H4 (cell line): ENCODE results near the gene TRIM72. TPM values are rescaled to one million over a fixed set of nuclear protein-coding genes. Genes with fewer than 3 reads are reported as not detected.
"Not testable (repeated sequence)": the region's sequence is repeated elsewhere in the genome, so short reads cannot be mapped to it uniquely, and the experiment has no call there.

Experiments
- DNase-seq: peaks from one replicate; pipeline ENCODE4 v3.0.0-alpha.2; 2015; ENCODE audit warnings: low spot score
- total RNA-seq: library from RNA; depleted of rRNA; stranded (reverse); fragments of >200 nt; shearing (Covaris generic); gene quantifications from 2 replicates; pipeline ENCODE4 v1.2.3, GENCODE V29; 2014; rRNA removed

The TRIM72 gene, protein sequence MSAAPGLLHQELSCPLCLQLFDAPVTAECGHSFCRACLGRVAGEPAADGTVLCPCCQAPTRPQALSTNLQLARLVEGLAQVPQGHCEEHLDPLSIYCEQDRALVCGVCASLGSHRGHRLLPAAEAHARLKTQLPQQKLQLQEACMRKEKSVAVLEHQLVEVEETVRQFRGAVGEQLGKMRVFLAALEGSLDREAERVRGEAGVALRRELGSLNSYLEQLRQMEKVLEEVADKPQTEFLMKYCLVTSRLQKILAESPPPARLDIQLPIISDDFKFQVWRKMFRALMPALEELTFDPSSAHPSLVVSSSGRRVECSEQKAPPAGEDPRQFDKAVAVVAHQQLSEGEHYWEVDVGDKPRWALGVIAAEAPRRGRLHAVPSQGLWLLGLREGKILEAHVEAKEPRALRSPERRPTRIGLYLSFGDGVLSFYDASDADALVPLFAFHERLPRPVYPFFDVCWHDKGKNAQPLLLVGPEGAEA
- total RNA-seq = not detected in 2 replicates

DNA sequence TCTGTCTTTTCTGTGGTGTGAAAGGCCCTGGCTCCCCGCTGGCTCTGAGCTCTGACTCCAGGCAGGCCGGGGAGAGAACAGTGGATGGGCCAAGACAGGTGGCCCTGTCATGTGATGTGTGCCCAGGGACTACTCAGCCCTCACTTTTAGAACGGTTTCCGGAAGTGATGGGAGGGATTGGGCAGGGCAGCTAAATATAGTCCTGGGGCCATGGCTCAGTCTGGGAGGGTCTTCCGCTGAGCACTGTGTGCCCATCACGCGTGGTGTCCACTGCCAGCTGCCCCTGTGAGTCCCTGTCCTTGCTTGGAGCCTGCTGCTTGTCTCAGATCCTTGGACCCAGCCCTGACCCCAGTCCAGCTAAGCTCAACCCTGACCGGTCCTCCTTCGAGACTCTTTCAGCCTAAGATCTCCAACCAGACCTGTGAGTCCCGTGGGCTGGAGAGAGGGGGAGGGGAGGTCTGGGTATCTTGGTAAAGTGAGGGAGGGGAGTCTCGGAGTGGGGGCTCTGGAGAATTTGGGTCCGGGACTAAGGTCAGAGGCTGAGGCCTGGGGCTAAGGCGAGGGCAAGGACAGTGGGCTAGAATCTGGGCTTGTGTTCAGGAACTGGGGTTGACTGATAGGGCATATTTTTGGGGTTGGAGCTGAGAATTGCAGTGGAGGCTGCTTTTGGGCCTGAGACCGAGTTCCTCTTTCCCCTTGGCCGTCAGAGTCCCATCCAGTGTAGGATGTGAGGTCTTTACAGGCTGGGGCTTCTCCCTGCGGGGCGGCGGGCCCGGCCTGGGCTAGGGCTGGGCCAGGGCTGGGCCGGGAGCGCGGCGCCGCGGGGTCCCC, at the start of gene TRIM72:
TRIM72 (plus strand) TSS at position 243 of the 831 bp plus-strand sequence. CDS start 620 bp downstream, outside the sequence.
- no peak for DNase-seq

DNA sequence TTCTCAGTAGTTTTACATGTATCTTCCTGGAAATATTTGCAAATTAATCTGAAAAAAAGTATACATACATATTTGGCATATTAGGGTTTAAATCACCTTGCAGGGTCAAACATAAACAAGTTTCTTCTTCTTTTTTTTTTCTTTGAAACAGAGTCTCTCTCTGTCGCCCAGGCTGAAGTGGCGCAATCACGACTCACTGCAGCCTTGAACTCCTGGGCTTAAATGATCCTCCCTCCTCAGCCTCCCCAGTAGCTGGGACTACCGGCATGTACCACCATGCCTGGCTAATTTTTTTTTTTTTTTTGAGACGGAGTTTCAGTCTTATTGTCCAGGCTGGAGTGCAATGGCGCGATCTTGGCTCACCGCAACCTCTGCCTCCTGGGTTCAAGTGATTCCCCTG, 46.6 kb upstream of the TRIM72 start:
- no peak for DNase-seq

DNA sequence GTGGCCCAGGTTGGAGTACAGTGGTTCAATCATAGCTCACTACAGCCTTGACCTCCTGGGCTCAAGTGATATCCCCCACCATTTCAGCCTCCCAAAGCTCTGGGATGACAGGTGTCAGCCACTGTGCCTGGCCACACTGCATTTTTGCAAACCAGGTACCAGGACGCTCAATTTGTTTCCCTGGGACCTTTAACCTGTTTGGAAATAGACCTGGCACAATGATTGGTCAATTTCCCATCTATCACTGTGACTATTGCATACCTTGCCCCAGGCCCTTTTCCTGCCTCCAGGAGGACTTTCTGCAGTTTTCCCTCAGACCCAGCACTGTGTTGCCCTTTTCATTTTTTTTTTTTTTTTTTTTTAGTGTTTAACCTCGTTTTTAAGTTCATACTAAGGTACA, 45.1 kb upstream of the TRIM72 start:
- no peak for DNase-seq

DNA sequence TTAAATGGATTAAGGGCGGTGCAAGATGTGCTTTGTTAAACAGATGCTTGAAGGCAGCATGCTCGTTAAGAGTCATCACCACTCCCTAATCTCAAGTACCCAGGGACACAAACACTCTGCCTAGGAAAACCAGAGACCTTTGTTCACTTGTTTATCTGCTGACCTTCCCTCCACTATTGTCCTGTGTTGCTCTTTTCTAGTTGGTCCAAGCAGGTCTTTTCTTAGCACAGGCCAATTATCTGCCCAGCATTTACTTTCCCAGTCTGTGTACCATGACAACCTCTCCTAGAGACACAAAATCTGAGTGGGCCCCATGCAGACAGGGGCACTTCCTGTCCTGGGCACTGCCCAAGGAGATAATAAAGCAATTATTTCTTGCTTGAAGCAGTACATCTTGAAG, 43.9 kb upstream of the TRIM72 start:
- not testable (repeated sequence) for DNase-seq

DNA sequence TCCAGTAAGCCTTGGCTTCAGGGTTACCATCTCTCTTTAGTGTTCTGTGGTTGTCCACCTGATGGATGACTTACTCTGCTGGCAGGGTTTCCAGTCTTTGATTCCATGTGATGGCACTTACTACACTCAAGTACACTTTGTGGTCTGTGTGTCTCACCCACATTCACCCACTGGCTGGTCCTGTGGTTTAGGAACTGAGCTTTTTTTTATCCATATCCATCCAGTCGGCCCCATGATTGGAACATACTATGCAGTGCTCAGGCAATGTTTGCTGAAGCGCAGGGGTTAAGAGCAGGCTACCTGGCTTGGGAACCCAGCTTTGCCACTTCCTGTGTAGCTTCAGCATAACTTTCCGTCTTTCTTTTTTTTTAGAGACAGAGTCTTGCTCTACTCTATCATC, 36.8 kb upstream of the TRIM72 start:
- peak; percentile 97 for DNase-seq

DNA sequence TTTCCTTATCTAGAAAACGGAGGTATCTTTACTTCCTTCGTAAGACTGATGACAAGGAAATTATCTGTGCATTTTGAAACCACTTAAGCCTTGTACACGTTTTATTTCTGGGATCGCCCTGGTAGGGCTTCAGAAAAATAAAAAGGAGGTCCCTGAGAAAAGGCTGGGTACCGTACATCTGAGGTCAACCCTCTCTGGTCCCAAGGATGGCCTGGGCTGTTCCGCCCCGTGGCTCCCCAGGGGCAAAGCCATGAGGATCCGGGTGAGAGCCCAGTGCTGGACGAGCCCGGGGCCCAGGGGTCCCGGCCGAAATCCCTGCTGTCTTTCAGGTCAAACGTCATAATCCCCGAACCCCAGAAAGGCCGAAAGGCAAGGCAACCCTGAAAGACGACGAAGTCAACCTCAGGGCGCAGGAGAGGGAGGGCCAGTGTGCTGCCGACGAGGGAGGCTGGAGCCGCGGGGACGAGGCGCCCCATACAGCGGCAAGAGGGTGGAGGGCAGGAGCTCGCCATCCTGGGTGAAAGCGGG, 34.6 kb upstream of the TRIM72 start:
- DNase-seq = no peak

DNA sequence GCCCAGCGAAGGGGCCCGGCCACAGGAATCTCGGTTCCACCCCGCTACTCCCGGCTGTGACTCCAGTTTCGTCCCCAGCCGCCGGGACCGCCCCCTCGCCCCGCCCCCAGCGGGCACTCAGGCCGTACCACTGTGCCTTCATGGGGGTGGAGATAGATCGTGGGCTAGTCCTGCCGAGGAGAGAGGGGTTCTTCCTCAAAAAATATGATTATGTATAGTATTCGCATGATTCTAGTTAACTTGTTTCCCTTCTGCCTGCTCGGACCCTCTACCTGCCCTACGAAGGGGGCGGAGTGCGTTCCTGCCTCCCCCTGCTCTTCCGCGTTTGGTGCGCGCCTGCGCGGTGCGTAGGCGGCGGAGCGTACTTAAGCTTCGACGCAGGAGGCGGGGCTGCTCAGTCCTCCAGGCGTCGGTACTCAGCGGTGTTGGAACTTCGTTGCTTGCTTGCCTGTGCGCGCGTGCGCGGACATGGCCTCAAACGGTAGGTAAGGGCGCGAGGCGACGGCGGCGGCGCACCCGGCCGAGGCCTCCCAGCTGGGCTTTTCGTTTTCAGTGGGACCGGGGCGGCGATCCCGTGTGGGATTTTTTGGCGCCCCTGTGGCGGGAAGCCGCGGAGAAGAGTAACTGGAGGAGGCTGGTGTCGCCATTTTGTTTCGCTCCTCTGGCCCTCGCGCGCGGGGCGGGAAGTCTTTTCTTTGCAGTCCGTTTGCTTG, 34.0 kb upstream of the TRIM72 start, which contains the start of gene FUS:
FUS (plus strand) TSS at position 393 of the 713 bp plus-strand sequence; CDS start at position 469, 76 bp downstream.
- DNase-seq = peak; percentile 87

DNA sequence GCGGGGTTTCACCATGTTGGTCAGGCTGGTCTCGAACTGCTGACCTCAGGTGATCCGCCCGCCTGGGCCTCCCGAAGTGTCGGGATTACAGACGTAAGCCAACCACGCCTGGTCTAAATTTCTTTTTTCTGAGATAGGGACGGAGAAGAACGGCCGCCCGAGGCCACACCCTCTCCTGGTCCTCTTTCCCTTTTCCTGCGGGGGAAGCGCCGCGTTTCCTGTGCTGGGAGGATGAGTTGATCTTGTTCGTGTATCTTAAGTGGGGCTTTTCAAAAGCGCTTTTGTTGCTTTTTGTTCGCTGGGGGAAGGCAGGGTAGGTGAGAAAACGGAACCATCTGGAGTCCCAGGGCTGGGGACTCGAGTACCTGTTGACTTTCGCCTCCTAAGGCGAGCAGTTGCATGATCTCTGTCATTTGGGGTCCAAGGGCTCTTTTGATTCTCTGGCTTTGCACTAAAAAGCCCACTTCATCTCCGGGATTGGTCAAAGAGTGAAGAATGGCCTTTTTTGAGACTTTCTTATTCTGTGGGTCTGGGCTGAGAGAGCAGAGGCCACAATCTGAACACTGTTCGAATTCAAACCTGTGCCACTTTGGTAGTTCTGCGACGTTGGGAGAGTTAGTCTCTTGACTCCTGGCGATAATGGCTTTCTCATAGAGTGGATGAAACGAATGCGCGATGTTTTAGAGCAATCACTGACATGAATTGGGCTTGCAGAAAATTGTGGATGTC, 32.7 kb upstream of the TRIM72 start:
- no peak for DNase-seq

DNA sequence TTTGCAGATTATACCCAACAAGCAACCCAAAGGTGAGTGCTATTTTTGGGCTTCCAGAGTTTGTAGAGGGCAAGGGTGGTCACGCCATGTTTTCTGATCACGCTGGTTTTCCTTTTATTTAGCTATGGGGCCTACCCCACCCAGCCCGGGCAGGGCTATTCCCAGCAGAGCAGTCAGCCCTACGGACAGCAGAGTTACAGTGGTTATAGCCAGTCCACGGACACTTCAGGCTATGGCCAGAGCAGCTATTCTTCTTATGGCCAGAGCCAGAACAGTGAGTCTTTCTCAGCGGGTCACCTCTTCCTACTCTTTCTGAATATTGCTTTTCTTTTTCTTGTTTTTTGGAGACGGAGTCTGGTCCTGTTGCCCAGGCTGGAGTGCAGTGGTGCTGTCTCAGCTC, 31.5 kb upstream of the TRIM72 start:
- DNase-seq = no peak

DNA sequence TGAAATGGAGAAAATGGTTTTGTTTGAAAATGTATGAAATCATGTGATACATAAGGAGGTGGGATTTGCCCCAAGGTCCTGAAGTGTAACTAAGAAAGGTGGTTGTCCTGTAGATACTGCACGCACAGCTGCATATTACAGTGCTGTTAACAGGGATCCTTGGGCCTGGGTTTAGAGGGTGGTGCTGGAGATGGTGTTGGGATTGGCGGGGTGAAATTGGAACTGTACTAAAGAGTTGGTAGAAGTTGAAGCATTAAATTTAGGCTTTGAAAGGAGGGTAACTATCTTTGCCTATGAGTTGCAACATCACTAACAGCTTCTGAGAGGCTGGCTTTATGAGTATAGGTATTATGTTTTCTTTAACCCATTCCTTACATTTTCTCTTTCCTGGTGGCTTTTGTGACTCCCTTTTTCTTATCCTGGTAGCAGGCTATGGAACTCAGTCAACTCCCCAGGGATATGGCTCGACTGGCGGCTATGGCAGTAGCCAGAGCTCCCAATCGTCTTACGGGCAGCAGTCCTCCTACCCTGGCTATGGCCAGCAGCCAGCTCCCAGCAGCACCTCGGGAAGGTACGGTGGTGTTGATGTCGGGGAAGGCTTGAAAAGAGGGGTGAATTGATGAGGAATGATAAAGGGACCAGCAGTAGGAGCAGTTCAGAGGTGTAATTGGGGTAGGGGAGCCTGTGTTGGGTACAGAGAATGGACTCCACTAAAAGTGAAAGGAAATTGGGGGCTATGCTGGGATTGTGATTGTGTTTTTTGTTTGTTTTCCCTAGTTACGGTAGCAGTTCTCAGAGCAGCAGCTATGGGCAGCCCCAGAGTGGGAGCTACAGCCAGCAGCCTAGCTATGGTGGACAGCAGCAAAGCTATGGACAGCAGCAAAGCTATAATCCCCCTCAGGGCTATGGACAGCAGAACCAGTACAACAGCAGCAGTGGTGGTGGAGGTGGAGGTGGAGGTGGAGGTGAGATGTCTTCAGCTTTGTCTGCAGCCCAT, 30.2 kb upstream of the TRIM72 start:
- DNase-seq = no peak

DNA sequence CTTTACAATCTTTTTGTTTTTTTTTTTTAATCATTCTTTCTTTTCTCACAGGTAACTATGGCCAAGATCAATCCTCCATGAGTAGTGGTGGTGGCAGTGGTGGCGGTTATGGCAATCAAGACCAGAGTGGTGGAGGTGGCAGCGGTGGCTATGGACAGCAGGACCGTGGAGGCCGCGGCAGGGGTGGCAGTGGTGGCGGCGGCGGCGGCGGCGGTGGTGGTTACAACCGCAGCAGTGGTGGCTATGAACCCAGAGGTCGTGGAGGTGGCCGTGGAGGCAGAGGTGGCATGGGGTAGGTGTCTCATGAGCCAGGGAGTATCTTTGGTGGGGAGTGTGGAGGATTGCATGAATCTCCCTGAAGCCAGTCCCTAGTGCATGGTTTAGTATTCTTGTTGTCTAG, 29.0 kb upstream of the TRIM72 start:
- DNase-seq = no peak

DNA sequence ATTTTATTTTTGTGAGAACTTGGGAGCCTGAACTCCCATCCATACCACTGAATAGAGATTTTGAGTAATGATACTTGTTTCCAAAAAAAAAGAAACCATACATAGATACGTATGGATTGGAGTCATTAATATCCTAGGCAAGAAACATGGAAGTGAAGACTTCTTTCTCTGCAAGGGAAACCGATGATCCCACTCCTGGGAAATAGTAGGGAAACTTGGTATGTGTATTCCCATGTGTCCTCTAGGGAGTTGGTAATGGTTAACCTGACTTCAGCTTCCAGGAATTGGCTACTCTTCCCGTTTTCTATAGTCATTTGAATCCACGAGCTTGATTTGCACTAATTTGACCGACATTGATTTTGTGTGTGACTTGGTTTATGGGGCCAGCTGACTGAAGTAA, 28.6 kb upstream of the TRIM72 start:
- no peak for DNase-seq

DNA sequence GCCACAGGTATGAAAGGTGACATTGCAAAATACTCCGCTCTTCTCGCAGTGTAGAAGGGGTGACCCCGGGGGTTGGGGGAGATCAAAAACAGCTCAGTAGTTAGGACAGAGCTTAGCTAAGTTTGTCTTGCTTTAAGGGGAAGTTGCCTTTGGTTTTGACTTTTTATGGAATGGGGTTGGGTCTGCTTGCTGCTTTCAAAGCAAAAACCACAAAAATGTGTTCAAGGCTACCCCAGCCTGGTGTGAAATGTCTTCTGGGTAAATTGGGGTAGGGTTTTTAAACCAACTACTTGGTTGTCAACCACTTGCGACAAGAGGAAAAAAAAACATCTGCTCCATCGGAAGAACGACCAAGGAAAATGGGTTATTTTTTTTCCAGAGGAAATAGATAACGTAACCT, 27.7 kb upstream of the TRIM72 start:
- DNase-seq = no peak

DNA sequence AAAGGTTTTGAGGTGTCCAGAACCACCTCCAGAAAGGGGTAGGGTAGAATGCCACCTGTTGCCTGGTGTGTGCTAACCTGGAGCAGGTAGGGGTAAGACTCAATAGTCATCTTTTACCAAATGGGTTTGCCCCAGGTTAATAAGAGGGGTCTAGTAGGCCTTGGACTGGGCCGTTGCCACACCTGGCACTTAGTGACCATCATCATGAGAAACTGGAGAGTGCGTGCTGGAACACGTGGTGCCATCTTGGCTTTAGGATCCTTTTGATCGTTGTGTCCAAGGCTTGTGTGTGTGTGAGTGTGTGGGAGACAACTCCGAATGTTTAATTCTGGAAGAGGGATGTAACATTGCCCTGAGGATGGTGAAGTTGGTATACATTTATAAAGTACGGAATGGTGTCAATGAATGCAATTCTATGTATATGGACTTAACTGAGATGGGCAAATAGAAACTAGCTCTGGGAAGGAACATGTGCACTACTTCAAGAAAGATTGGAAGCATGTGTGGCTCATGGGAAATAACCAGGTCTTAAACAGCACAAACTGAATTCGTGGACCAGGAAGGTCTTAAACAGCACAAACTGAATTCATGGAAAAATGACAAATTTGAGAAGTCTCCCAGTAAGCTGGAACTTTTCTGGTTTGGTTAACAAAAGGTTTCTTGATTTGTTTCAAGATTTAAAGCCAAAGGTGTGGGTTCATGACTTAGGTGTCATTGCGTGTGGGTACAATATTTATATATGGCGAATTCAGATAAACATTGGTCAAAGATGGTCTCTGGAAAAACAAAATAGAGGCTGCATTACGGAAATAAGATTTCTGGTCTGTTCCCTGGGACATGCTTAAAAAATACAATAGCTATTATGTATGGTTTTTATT, 26.8 kb upstream of the TRIM72 start:
- DNase-seq = no peak

DNA sequence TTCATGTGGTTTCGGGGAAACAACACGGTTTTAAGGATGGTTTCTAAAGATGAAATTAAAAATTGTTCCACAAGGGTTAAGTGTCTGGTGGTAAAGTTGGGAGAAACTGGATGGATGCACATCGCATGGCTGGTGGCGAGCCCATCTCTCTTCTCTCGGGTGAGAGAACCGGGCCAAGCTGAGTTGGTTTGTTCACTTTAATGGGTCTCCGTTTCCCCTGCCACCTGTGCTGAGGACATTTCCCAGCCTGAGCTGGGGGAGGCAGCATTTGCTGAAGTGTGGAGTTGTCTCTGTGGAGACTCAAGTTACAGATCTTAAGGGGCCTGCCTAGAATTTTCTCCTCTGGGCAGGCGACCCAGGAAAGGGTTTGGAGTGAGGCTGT, 26.1 kb upstream of the TRIM72 start:
- no peak for DNase-seq

DNA sequence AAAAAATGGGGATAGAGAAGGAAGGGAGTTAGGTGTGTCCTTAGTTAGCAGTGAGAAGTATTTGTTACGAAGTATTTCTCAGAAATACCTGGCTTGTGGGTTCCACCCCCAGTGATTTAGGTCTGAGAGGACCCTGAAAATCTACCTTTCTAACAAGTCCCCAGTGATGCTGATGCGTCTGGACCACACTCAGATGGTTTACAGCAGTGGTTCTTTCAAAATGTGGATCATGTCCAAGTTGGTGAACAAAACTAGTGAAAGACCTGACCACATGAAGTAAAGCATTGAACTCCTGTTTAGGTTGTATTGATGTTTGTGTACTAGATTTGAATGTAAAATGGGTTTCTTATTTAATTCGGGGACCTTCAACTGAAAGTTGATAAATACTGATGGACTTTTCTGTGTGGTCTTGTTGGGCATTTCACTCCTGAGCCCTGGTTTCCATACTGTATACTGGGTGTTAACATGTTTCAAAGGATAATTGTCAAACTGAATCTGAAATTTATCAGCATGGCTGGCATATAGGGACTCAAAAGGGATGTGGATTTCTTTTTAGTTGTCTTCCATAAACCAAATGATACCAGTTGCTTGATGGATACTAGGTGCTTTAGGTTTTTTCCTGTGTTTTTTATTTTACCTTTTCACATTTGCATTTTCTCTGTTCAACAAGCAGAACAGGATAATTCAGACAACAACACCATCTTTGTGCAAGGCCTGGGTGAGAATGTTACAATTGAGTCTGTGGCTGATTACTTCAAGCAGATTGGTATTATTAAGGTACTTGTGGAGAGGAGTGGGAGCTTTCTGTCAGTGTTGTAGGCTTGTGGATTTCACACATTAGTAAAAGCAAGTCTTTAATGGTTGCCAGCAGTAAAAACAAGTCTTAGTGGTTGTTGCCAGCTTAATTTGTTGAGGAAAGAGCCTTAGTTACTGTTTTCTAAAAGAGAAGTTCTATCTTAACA, 25.2 kb upstream of the TRIM72 start:
- DNase-seq = no peak

DNA sequence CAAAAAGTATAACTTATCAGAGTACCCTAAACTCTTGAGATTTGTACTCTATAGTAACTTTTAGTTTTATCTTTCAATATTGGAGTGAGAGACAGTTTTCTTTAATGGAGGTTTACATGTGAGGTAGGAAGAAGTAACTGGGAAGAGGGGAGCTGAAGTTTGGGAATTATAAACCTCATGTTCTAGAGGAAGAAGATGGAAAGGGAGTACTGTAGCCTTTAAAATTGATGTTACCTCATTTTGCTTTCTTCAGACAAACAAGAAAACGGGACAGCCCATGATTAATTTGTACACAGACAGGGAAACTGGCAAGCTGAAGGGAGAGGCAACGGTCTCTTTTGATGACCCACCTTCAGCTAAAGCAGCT, 24.5 kb upstream of the TRIM72 start:
- no peak for DNase-seq

DNA sequence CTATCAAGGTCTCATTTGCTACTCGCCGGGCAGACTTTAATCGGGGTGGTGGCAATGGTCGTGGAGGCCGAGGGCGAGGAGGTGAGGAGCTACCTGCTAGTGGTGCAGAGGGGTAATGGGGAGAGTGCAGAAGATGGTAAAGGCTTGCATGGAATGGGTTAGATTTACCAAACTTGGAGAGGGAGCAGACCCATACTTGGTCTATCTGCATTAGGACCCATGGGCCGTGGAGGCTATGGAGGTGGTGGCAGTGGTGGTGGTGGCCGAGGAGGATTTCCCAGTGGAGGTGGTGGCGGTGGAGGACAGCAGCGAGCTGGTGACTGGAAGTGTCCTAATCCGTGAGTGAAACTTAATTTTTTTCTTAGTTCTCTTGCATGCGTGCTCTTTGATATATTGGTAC, 23.9 kb upstream of the TRIM72 start:
- no peak for DNase-seq
